Smooth muscle cell (in vitro differentiated cells): Measurements from ENCODE around the gene GAS2. TPM values are rescaled to one million over a fixed set of nuclear protein-coding genes. Genes with fewer than 3 reads are reported as not detected.

Source experiments
- DNase-seq: peaks from one replicate; lab custom pipeline; 2025; ENCODE audit not compliant: unreplicated experiment; lab: John Stamatoyannopoulos, UW
- H2AFZ ChIP-seq: fragments of 200-600 bp; sonication (generic); 2 replicates; pipeline ENCODE4 v1.6.0; 2016; ENCODE audit warnings: antibody characterized with exemption, low read depth, mild to moderate bottlenecking
- H3F3A ChIP-seq: fragments of 200-600 bp; sonication (generic); 2 replicates; pipeline ENCODE4 v1.6.0; 2017; ENCODE audit warnings: antibody characterized with exemption, low read depth
- H3K27ac ChIP-seq: fragments of 200-600 bp; sonication (generic); 2 replicates; pipeline ENCODE4 v1.5.1; 2016; ENCODE audit warnings: low read depth, mild to moderate bottlenecking
- H3K27me3 ChIP-seq: fragments of 200-600 bp; sonication (generic); 2 replicates; pipeline ENCODE4 v1.6.1; 2016; ENCODE audit warnings: low read depth, mild to moderate bottlenecking
- H3K36me3 ChIP-seq: fragments of 200-600 bp; sonication (generic); 2 replicates; pipeline ENCODE4 v1.5.1; 2016; ENCODE audit warnings: low read depth
- H3K4me1 ChIP-seq: fragments of 200-600 bp; sonication (generic); 2 replicates; pipeline ENCODE4 v1.5.1; 2016; ENCODE audit warnings: low read depth
- H3K4me2 ChIP-seq: fragments of 200-600 bp; sonication (generic); 2 replicates; pipeline ENCODE4 v1.6.0; 2016; ENCODE audit warnings: mild to moderate bottlenecking
- H3K4me3 ChIP-seq: fragments of 200-600 bp; sonication (generic); 2 replicates; pipeline ENCODE4 v1.5.1; 2016; ENCODE audit warnings: mild to moderate bottlenecking
- H3K79me2 ChIP-seq: fragments of 200-600 bp; sonication (generic); 2 replicates; pipeline ENCODE4 v1.6.0; 2016; ENCODE audit warnings: low read depth, mild to moderate bottlenecking
- H3K9ac ChIP-seq: fragments of 200-600 bp; sonication (generic); 2 replicates; pipeline ENCODE4 v1.6.0; 2016; ENCODE audit warnings: low read depth
- H3K9me3 ChIP-seq: fragments of 200-600 bp; sonication (generic); replicated peaks from 2 replicates; pipeline ENCODE4 v1.5.1; 2016; ENCODE audit warnings: low read depth
- H4K20me1 ChIP-seq: fragments of 200-600 bp; sonication (generic); 2 replicates; pipeline ENCODE4 v1.6.0; 2016; ENCODE audit warnings: low read depth
- WGBS: methylation state at CpG from one replicate; pipeline ENCODE4 v1.1.7; 2016; ENCODE audit warnings: low lambda C conversion rate; 5-methylcytosine and 5-hydroxymethylcytosine counted together
- polyA plus RNA-seq: library from polyadenylated mRNA; unstranded; fragments of >200 nt; fragmentation: Nextera tagmentation; extraction: Ambion mirVana; gene quantifications from 2 replicates; pipeline ENCODE4 v1.2.1, GENCODE V29; 2016
- total RNA-seq: library from RNA; depleted of rRNA; stranded (reverse); fragments of >200 nt; gene quantifications from 2 replicates; pipeline ENCODE4 v1.2.3, GENCODE V29; 2014
- TF ChIP-seq, protein P1 (sequence below): fragments of 200-600 bp; sonication (generic); IDR thresholded peaks from 2 replicates; pipeline ENCODE4 v1.5.1; 2017; ENCODE audit warnings: borderline replicate concordance, mild to moderate bottlenecking, antibody characterized with exemption; ENCODE audit not compliant: insufficient read depth, poor library complexity, severe bottlenecking

The GAS2 gene
- total and polyA plus RNA-seq, 2 experiments from 2014 or later: 0.31 to 1.3 TPM

DNA sequence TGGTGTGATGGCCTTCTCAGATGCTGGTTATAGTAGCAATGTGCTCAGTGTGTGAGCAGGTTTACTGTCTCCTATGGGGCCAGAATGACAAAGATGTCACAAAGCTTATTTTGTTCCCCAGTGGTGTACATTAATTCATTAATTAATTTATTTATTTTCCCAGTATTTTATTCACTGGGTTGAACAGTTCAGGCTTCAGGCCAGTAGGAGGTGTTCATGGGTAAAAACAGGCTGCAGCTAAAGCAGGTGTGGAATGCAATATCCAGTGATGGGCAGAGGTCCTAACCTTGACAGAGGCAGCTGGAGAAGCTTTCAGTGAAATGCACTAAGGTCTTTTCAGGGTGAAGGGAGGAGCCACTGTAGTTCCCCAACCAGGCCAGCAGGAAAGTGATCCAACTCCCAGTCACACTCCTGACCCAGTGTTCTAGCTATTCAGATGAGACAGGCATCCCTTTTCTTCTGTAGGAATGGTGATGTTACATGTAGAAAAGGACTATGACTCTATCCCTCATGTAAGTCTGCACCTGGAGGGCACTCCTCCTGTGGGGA, 33.0 kb upstream of the GAS2 start:
- no peak overlapping the region for H2AFZ ChIP-seq
- no peaks in the 10 kb centered on the region for H3F3A ChIP-seq
- TF ChIP-seq, protein P1, sequence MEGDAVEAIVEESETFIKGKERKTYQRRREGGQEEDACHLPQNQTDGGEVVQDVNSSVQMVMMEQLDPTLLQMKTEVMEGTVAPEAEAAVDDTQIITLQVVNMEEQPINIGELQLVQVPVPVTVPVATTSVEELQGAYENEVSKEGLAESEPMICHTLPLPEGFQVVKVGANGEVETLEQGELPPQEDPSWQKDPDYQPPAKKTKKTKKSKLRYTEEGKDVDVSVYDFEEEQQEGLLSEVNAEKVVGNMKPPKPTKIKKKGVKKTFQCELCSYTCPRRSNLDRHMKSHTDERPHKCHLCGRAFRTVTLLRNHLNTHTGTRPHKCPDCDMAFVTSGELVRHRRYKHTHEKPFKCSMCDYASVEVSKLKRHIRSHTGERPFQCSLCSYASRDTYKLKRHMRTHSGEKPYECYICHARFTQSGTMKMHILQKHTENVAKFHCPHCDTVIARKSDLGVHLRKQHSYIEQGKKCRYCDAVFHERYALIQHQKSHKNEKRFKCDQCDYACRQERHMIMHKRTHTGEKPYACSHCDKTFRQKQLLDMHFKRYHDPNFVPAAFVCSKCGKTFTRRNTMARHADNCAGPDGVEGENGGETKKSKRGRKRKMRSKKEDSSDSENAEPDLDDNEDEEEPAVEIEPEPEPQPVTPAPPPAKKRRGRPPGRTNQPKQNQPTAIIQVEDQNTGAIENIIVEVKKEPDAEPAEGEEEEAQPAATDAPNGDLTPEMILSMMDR: no peak
- DNase-seq: no peak
- no peaks in the 10 kb centered on the region for H3K27me3 ChIP-seq
- no peaks in the 10 kb centered on the region for H4K20me1 ChIP-seq
- H3K27ac ChIP-seq: no peak overlapping the region
- H3K9me3 ChIP-seq: no peaks in the 10 kb centered on the region
- H3K4me3 ChIP-seq: no peak overlapping the region
- H3K9ac ChIP-seq: no peak overlapping the region
- no peaks in the 10 kb centered on the region for H3K79me2 ChIP-seq
- no peaks in the 10 kb centered on the region for H3K36me3 ChIP-seq
- no peak overlapping the region for H3K4me2 ChIP-seq
- peaks cover 5% of the 10 kb centered on the region for H3K4me1 ChIP-seq

- Histone ChIP-seq H4K20me1 (no peaks in the 10 kb centered on the region), H3K4me2 (no peak overlapping the region), H3K27ac (no peak overlapping the region), H3K36me3 (no peaks in the 10 kb centered on the region), H3K4me3 (no peak overlapping the region), H3K9ac (no peak overlapping the region), H2AFZ (no peak overlapping the region), H3F3A (no peaks in the 10 kb centered on the region), H3K27me3 (no peaks in the 10 kb centered on the region), H3K9me3 (no peaks in the 10 kb centered on the region), H3K4me1 (peaks cover 5% of the 10 kb centered on the region), H3K79me2 (no peaks in the 10 kb centered on the region)
- no peak for DNase-seq
- WGBS: 81% methylated on average over 3 of the region's 3 CpGs
- TF ChIP-seq, protein P1: no peak
Observed at GRCh38 chr11:22634897-22635629, 31.3 kb upstream of the GAS2 start.

GRCh38 chr11:22635689-22636088, 30.7 kb upstream of the GAS2 start:
- H4K20me1 ChIP-seq: no peaks in the 10 kb centered on the region

More at GRCh38 chr11:22635689-22636088, 30.7 kb upstream of the GAS2 start:
- Histone ChIP-seq H3K27ac (no peak overlapping the region), H3K4me3 (no peak overlapping the region), H3K4me1 (peaks cover 10% of the 10 kb centered on the region), H3K9ac (no peak overlapping the region), H3K27me3 (no peaks in the 10 kb centered on the region), H3F3A (no peaks in the 10 kb centered on the region), H3K4me2 (no peak overlapping the region), H3K36me3 (no peaks in the 10 kb centered on the region), H2AFZ (no peak overlapping the region), H3K9me3 (no peaks in the 10 kb centered on the region), H3K79me2 (no peaks in the 10 kb centered on the region)
- DNase-seq: no peak
- TF ChIP-seq, protein P1: no peak
- WGBS: 0% methylated on average over 1 of the region's 1 CpG
